Fibroblast of skin of scalp (primary cell): Measurements from ENCODE around the gene BCL2L13.
"Not testable (repeated sequence)": the region's sequence is repeated elsewhere in the genome, so short reads cannot be mapped to it uniquely, and the experiment has no call there.

ENCODE experiments used
- DNase-seq: peaks from one replicate; pipeline ENCODE4 v3.0.0-alpha.2; 2013

BCL2L13 gene

DNA sequence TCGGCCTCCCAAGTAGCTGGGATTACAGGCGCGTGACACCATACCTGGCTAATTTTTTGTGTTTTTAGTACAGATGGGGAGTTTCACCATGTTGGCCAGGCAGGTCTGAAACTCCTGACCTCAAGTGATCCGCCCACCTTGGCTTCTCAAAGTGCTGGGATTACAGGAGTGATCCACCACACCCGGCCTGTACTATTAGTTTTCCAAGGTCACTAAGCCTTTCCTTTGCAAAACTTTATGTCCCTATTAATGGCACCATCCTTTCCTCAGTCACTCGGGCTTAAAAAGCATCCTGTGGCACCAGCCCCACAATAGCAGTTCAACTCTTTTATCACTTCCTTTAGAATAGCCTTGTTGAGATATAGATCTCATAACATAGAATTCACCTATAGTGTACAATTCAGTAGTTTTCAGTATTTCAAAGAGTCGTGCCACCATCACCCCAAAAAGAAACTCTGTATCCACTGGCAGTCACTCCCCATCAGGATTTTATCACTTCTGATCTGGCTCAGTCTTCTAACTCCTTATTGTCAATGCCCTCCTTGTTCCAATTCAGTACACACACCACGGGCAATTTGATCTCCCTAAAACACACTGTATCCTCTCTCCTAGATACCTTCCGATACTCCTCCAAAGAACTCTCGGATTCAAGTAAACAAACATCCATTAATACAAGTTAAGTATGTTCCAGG is 921 bp upstream of the BCL2L13 start:
- DNase-seq, result no peak

DNA sequence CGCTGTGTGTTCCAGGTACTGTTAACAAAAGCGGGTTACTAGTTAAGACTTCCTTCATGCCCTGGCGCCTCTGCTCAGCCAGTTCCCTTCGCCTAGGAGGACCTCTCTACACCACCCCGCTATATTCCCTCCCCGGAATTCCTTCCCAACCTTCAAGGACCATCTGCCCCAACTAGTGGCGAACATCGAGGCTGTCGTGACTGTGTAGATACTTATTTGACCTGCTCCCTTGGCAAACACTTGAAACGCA is 450 bp upstream of the BCL2L13 start:
- no peak for DNase-seq

- peak; percentile 22 for DNase-seq
These were observed 737 bp downstream of the BCL2L13 start for GRCh38 chr22:17639247-17639741.

DNA sequence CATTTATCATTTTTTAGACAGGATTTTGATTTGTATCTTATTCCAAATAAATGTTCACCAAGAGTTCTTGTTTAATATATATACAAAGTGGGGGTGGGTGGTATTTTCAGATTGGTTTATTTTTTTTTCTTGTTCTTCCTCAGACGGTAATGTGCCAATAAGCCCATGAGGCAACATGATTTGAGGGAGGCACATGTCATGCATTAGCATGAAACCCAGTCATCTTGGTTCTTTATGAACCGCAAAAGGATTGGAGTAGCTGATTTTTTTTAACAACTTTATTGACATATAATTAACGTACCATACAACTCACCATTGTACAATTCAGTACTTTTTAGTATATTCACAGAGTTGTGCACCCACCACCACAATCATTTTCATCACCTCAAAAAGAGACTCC is 2.7 kb downstream of the BCL2L13 start:
- no peak for DNase-seq

- DNase-seq, result not testable (repeated sequence)
These were observed 3.8 kb downstream of the BCL2L13 start for GRCh38 chr22:17642357-17642756.

GRCh38 chr22:17647452-17647851 is 8.9 kb downstream of the BCL2L13 start:
- DNase-seq, result no peak

DNA sequence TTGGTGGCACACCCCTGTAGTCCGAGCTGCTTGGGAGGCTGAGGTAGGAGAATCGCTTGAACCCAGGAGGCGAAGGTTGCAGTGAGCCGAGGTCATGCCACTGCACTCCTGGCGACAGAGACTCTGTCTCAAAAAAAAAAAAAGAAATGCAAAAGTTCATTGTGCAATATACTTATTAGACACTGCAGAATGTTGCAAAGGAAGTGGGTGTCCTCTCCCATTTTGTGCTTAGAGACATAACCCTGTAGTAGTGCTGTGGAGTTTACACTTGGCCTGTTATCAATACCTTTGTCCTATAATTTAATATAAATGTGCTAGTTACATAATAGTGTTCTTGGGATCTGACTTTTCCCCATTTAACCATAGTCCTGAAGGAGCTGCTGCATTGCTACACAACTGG is 9.4 kb downstream of the BCL2L13 start:
- DNase-seq, result no peak

DNA sequence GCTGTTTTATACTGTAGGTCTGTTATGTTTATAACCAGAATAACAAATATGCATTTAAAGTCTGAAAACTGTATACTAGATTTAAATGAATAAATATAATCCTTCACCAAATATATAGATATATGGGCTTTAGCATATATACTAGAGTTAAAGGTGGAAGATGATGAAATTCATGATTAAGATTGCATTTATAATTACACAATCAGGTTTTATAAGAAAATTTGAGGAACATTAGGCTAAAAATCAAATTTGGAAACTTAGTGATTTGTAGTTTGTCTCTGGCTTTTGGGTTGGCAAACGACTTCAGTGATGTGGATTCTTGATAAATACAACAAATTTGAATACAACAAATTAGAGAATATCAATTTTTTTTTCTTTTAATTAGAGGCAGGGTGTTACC is 10.0 kb downstream of the BCL2L13 start:
- no peak for DNase-seq

DNA sequence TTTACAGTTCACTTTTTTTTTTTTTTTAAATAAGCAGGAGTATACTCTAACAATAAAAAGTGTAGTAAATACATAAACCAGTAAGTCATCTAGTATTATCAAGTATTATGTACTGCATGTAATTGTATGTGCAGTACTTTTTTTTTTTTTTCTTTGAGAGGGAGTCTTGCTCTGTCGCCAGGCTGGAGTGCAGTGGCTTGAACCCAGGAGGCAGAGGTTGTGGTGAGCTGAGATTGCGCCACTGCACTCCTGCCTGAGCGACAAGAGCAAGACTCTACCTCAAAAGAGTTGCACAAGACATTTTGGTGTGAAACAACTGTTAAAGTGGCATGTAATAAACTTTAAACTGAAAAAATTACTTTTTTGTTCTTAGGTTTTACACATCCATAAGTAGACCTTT is 16.7 kb downstream of the BCL2L13 start:
- DNase-seq, result no peak

GRCh38 chr22:17656870-17657395 is 18.4 kb downstream of the BCL2L13 start:
- DNase-seq, result no peak

GRCh38 chr22:17664414-17665055 is 26.0 kb downstream of the BCL2L13 start:
- no peak for DNase-seq

- DNase-seq, result no peak
These were observed 26.7 kb downstream of the BCL2L13 start for GRCh38 chr22:17665248-17665647.

DNA sequence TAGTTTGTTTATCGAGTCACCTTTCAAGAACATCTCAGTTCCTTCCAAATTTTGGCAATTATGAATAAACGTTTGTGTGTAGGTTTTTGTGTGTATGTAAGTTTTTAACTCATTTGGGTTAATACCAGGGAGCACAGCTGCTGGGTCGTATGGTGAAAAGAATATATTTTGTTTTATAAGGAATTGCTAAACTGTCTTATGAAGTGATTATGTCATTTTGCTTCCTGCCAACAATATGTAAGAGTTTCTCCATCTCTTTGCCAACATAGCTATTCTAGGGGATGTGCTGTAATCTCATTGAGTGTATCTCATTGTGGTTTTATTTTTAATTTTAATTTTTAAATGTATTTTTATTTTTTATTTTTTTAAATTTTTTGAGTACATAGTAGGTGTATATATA is 27.3 kb downstream of the BCL2L13 start:
- no peak for DNase-seq

DNA sequence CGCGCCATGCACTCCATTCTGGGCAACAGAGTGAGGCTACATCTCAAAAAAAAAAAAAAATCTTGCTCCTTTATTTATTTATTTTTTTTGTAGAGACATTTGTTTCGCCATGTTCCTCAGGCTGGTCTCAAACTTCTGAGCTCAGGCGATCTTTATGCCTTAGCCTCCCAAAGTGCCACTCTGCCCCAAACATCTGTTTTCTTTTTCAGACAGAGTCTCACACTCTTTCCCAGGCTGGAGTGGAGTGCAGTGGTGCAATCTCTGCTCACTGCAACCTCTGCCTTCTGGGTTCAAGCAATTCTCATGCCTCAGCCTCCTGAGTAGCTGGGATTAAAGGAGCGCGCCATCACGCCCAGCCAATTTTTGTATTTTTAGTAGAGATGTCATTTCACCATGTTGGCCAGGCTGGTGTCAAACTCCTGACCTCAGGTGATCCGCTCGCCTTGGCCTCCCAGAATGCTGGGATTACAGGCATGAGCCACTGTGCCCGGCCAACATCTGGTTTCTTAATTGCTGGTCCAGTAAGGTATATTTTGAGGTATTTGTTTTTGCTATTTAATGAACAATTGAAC is 33.0 kb downstream of the BCL2L13 start:
- not testable (repeated sequence) for DNase-seq

DNA sequence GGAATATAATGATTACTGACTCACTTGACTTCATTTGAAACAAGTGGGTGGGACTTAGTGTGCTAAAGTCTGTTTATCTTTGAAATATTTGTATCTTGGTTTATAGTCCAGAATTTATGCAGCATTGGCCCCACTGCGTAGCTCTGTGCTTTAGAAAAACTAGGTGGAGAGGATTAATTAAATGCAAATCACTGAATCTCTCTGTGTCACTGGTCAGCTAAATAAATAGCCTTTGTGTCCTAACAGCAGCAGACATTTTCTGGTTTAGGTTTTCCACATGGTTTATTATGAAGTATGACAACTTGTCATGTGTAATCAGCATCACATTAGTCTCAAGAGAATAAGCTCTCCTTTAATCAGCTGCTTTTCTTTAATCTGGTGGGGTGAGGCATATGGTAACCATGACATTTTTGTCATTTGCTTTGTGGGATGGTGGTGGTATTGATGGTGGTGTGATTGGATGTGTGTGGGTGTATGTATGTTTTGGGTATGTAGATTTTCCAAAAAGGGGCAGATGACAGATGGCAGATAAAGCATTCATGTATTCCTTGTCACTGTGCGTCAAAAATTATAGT is 33.9 kb downstream of the BCL2L13 start:
- DNase-seq, result peak; percentile 3

DNA sequence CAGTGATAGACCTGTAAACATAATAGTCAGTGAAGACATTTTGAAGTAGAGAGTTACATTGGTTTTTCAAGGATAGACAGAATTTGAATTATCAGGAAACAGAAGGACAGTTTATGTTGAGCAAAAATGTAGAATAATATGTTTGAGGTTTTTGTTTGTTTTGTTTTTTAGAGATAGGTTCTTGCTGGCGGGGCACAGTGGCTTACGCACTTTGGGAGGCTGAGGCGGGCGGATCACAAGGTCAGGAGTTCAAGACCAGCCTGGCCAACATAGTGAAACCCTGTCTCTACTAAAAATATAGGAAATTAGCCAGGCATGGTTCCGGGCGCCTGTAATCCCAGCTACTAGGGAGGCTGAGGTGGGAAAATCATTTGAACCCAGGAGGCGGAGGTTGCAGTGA is 35.6 kb downstream of the BCL2L13 start:
- DNase-seq, result no peak

DNA sequence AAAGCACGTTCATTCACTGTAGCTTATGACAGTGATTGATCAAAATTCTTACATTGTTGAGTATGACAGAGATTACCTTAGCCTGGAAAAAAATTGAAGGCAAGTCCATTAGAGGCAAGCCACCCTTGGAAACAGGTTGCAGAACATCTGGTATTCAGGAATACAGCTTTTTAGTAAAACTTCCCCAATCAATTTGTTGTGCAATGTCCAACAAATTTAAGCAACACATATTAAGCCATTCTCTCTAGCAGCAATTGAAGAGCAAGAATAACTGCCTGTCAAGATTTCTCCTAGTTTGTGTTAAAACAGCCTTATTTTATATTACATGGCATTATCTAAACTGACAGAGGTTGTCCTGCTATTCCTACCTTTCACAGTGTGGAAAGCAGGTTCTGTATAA is 37.0 kb downstream of the BCL2L13 start:
- no peak for DNase-seq

DNA sequence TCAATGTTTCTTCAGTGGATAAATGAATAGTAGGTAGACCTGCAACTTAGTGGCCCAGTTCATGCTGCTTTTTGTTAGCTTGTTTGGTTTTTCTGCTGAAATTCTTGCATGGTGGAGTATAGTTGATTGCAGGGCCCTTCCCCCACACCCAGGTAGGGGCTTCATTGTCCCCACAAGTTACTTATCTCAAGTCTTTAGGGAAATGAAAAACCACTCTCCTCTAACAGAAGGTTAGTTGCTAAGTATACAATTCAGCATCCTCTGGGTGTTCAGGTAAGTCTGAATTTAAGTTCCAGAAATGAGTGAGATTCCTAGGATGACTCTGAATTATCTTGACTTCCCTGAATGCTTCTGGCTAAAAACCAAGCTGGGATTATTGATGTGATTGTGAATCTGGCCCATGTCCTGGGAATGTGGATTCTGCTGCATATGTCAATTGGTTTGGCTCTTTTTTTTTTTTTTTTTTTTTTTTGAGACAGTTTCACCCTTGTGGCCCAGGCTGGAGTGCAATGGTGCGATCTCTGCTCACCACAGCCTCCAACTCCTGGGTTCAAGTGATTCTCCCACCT is 40.3 kb downstream of the BCL2L13 start:
- peak; percentile 18 for DNase-seq

- DNase-seq, result no peak
These were observed 45.7 kb downstream of the BCL2L13 start for GRCh38 chr22:17684245-17684644.

DNA sequence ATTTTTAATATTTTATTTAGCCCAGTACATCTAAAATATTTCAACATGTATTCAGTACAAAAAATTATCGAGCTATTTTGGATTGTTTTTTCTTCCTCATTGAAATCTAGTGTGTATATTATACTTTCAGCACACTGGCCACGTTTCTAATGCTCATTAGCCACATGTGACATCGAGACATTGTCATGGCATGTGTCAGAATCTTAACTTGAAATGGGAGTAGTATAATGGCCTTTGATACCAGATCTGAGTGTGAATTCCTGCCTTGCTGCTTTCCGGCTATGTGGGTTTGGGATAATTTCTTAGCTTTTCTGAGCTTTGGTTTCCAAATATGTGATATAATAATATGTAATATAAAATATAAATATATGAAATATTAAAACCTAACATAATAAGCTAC is 54.3 kb downstream of the BCL2L13 start:
- DNase-seq, result peak; percentile 5

- DNase-seq, result peak; percentile 2
These were observed 55.6 kb downstream of the BCL2L13 start for GRCh38 chr22:17694193-17694592.

DNA sequence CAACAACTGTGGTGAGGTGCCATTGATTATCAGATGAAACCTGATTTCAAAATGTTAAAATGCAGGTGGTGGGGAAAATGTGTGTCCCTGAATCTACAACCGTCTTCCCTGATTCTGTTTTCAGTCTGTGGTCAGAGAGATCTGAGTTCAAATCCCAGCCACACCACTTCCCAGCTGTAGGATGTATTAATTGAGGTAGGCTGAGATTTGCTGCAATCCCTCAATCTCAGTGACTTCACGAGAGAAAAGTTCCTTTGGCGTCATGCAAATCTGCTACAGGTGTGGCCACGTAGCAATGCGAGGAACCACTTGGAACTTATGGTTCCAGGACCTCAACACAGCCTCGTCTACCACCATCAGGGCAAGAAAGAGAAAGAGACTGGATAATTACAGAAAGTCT is 56.2 kb downstream of the BCL2L13 start:
- DNase-seq, result no peak

- DNase-seq, result peak; percentile 34
These were observed 57.4 kb downstream of the BCL2L13 start for GRCh38 chr22:17695986-17696385.
